ENCODE measurements around the gene ZMYND8.

The ZMYND8 gene

DNA sequence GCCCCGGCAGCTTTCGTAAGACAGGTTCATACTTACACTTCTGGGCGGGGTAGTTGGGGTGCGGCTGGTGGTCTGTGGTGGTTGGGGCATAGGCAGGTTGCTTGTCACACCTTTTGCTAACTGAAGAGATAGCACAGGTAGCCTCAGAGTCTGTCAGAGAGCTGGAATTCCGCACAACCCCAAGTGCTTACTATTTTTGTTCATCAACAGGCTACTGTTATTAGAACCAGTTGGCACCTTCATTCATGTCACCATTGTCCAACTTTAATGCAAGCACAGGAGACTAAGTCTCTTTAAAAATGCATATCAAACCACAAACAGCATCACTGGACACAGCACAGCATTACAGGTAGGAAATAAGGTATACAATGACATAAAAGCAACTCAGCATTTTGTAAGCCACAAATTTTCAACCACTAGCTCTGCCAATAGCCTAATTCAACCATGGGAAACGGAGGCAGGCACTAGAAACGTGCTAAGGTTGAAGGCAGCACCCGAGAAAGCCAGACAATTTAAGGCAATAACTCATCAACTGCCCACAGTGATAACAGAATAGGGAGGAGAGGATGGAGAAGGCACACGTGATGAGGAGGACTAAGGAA is 143.8 kb downstream of the ZMYND8 start:
- Histone ChIP-seq H3K18ac (ENCODE audit: low read depth in 1 of 2, low read length in 2 of 2) (no peak overlapping the region), H3K79me1 (replicated peaks; ENCODE audit: low read length, poor library complexity, severe bottlenecking) (peaks cover 42% of the 10 kb centered on the region), H2AK5ac (ENCODE audit: low read length, severe bottlenecking) (no peak overlapping the region), H3K23ac (ENCODE audit: low read length in 2 of 2) (peak overlapping the region in 1 of 2 experiments; percentile 18), H3K9me3 (ENCODE audit: control insufficient read depth, low read length) (peaks cover 4% of the 10 kb centered on the region), H3K4me2 (ENCODE audit: low read length, poor library complexity, severe bottlenecking) (no peak overlapping the region), H3K27ac (ENCODE audit: low read length, poor library complexity, severe bottlenecking) (no peak overlapping the region), H3K27me3 (ENCODE audit: control insufficient read depth in 1 of 2, insufficient read depth in 1 of 2, low read length in 2 of 2) (no peaks in the 10 kb centered on the region), H2BK5ac (ENCODE audit: low read depth, low read length, poor library complexity, severe bottlenecking) (no peak overlapping the region), H3K36me3 (ENCODE audit: control insufficient read depth in 1 of 2, insufficient read depth in 2 of 2, low read depth in 1 of 2, low read length in 2 of 2) (peaks cover 63 to 88% of the 10 kb centered on the region in 2 experiments), H3K9ac (ENCODE audit: low read length) (no peak overlapping the region), H3K14ac (ENCODE audit: low read length in 2 of 2) (no peak overlapping the region), H4K91ac (ENCODE audit: low read length) (no peak overlapping the region), H3K4me1 (ENCODE audit: control insufficient read depth, insufficient read depth, low read depth, low read length) (no peaks in the 10 kb centered on the region), H3K4me3 (ENCODE audit: insufficient read depth in 1 of 2, low read depth in 1 of 2, low read length in 2 of 2) (no peak overlapping the region), H3K4ac (ENCODE audit: low read depth in 1 of 2, low read length in 2 of 2) (no peak overlapping the region), H2AFZ (ENCODE audit: low read depth, low read length) (no peak overlapping the region), H2BK12ac (ENCODE audit: low read length in 2 of 2) (no peak overlapping the region), H4K8ac (ENCODE audit: low read length) (no peak overlapping the region), H2BK15ac (ENCODE audit: low read depth, poor library complexity, severe bottlenecking) (no peak overlapping the region), H2BK120ac (ENCODE audit: low read depth, low read length) (no peak overlapping the region)
- 95% methylated on average over 8 of the region's 9 CpGs for WGBS
- no peak for DNase-seq

GRCh38 chr20:47211036-47211435 is 145.5 kb downstream of the ZMYND8 start:
- no peak overlapping the region for H3K23ac ChIP-seq (ENCODE audit: low read length in 2 of 2)
- H3K4me1 ChIP-seq (ENCODE audit: control insufficient read depth, insufficient read depth, low read depth, low read length): no peaks in the 10 kb centered on the region
- no peak overlapping the region for H3K27ac ChIP-seq (ENCODE audit: low read length, poor library complexity, severe bottlenecking)
- H2BK5ac ChIP-seq (ENCODE audit: low read depth, low read length, poor library complexity, severe bottlenecking): no peak overlapping the region
- H3K79me1 ChIP-seq (replicated peaks; ENCODE audit: low read length, poor library complexity, severe bottlenecking): peaks cover 41% of the 10 kb centered on the region
- DNase-seq: no peak
- H3K9me3 ChIP-seq (ENCODE audit: control insufficient read depth, low read length): peaks cover 4% of the 10 kb centered on the region
- H4K91ac ChIP-seq (ENCODE audit: low read length): no peak overlapping the region
- H3K4ac ChIP-seq (ENCODE audit: low read depth in 1 of 2, low read length in 2 of 2): no peak overlapping the region
- H2BK15ac ChIP-seq (ENCODE audit: low read depth, poor library complexity, severe bottlenecking): no peak overlapping the region
- H2BK12ac ChIP-seq (ENCODE audit: low read length in 2 of 2): no peak overlapping the region
- H4K8ac ChIP-seq (ENCODE audit: low read length): no peak overlapping the region
- H3K27me3 ChIP-seq (ENCODE audit: control insufficient read depth in 1 of 2, insufficient read depth in 1 of 2, low read length in 2 of 2): no peaks in the 10 kb centered on the region
- no peak overlapping the region for H3K9ac ChIP-seq (ENCODE audit: low read length)
- WGBS: 98% methylated on average over 6 of the region's 7 CpGs
- no peak overlapping the region for H3K4me2 ChIP-seq (ENCODE audit: low read length, poor library complexity, severe bottlenecking)
- no peak overlapping the region for H2AK5ac ChIP-seq (ENCODE audit: low read length, severe bottlenecking)
- H3K14ac ChIP-seq (ENCODE audit: low read length in 2 of 2): no peak overlapping the region
- H3K36me3 ChIP-seq (ENCODE audit: control insufficient read depth in 1 of 2, insufficient read depth in 2 of 2, low read depth in 1 of 2, low read length in 2 of 2): peaks cover 62 to 77% of the 10 kb centered on the region in 2 experiments
- H2BK120ac ChIP-seq (ENCODE audit: low read depth, low read length): no peak overlapping the region
- H3K18ac ChIP-seq (ENCODE audit: low read depth in 1 of 2, low read length in 2 of 2): no peak overlapping the region
- H2AFZ ChIP-seq (ENCODE audit: low read depth, low read length): no peak overlapping the region
- H3K4me3 ChIP-seq (ENCODE audit: insufficient read depth in 1 of 2, low read depth in 1 of 2, low read length in 2 of 2): no peak overlapping the region

DNA sequence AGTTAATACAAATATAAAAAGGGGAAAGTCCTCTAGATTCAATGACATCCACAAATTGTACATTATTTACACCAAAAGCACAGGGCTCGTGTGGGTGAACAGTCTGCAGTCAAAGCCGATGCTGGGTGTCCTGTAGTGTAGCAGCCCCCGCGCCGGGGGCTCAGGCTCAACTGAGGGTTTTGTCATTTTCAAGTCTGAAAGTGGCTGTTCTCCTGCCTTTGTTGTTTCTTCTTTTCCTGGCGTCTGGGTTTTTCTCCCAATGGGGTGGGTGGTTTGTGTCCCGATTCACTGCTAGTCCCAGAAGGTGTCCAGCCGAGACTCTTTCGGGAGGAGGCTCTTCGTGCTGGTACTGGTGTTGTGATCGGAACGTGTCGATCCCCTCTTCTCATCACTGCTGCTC is 146.0 kb downstream of the ZMYND8 start:
- DNase-seq: no peak
- Histone ChIP-seq H4K8ac (ENCODE audit: low read length) (no peak overlapping the region), H3K27me3 (ENCODE audit: control insufficient read depth in 1 of 2, insufficient read depth in 1 of 2, low read length in 2 of 2) (no peaks in the 10 kb centered on the region), H4K91ac (ENCODE audit: low read length) (no peak overlapping the region), H3K9ac (ENCODE audit: low read length) (no peak overlapping the region), H2BK12ac (ENCODE audit: low read length in 2 of 2) (no peak overlapping the region), H3K36me3 (ENCODE audit: control insufficient read depth in 1 of 2, insufficient read depth in 2 of 2, low read depth in 1 of 2, low read length in 2 of 2) (peaks cover 57 to 71% of the 10 kb centered on the region in 2 experiments), H2BK5ac (ENCODE audit: low read depth, low read length, poor library complexity, severe bottlenecking) (no peak overlapping the region), H3K9me3 (ENCODE audit: control insufficient read depth, low read length) (peaks cover 4% of the 10 kb centered on the region), H3K23ac (ENCODE audit: low read length in 2 of 2) (no peak overlapping the region), H3K27ac (ENCODE audit: low read length, poor library complexity, severe bottlenecking) (no peak overlapping the region), H3K18ac (ENCODE audit: low read depth in 1 of 2, low read length in 2 of 2) (no peak overlapping the region), H3K14ac (ENCODE audit: low read length in 2 of 2) (no peak overlapping the region), H2BK120ac (ENCODE audit: low read depth, low read length) (no peak overlapping the region), H3K4me2 (ENCODE audit: low read length, poor library complexity, severe bottlenecking) (no peak overlapping the region), H3K4ac (ENCODE audit: low read depth in 1 of 2, low read length in 2 of 2) (no peak overlapping the region), H2BK15ac (ENCODE audit: low read depth, poor library complexity, severe bottlenecking) (no peak overlapping the region), H3K4me1 (ENCODE audit: control insufficient read depth, insufficient read depth, low read depth, low read length) (peaks cover 2% of the 10 kb centered on the region), H3K79me1 (replicated peaks; ENCODE audit: low read length, poor library complexity, severe bottlenecking) (peaks cover 40% of the 10 kb centered on the region), H3K4me3 (ENCODE audit: insufficient read depth in 1 of 2, low read depth in 1 of 2, low read length in 2 of 2) (no peak overlapping the region), H2AFZ (ENCODE audit: low read depth, low read length) (no peak overlapping the region), H2AK5ac (ENCODE audit: low read length, severe bottlenecking) (no peak overlapping the region)
- 96% methylated on average over 13 of the region's 13 CpGs for WGBS

DNA sequence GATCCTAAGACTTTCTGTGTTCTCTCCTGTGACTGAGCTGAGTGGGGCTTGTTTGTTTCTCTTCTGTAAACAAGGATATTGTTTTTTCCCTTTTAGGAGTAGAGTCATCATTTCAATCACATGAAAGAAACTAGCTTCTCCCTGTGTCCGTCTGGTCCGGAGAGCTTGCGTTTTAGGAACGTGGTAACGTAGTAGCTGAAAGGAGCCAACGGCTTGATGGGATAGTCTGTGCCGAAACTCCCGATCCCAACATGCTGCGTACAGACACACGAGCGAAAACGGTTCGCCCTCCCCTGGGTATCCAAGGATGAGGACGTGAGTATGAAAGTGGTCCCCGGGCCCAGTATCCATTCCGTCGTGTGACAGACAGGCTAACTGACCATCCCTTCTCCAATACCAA is 146.5 kb downstream of the ZMYND8 start:
- Histone ChIP-seq H3K23ac (ENCODE audit: low read length in 2 of 2) (no peak overlapping the region), H3K4me2 (ENCODE audit: low read length, poor library complexity, severe bottlenecking) (no peak overlapping the region), H3K4ac (ENCODE audit: low read depth in 1 of 2, low read length in 2 of 2) (no peak overlapping the region), H3K18ac (ENCODE audit: low read depth in 1 of 2, low read length in 2 of 2) (no peak overlapping the region), H2AK5ac (ENCODE audit: low read length, severe bottlenecking) (no peak overlapping the region), H3K27ac (ENCODE audit: low read length, poor library complexity, severe bottlenecking) (no peak overlapping the region), H2BK5ac (ENCODE audit: low read depth, low read length, poor library complexity, severe bottlenecking) (no peak overlapping the region), H2BK120ac (ENCODE audit: low read depth, low read length) (no peak overlapping the region), H3K4me1 (ENCODE audit: control insufficient read depth, insufficient read depth, low read depth, low read length) (peaks cover 2% of the 10 kb centered on the region), H2BK12ac (ENCODE audit: low read length in 2 of 2) (no peak overlapping the region), H3K4me3 (ENCODE audit: insufficient read depth in 1 of 2, low read depth in 1 of 2, low read length in 2 of 2) (no peak overlapping the region), H3K14ac (ENCODE audit: low read length in 2 of 2) (no peak overlapping the region), H3K79me1 (replicated peaks; ENCODE audit: low read length, poor library complexity, severe bottlenecking) (peaks cover 40% of the 10 kb centered on the region), H4K91ac (ENCODE audit: low read length) (no peak overlapping the region), H2AFZ (ENCODE audit: low read depth, low read length) (no peak overlapping the region), H3K9ac (ENCODE audit: low read length) (no peak overlapping the region), H2BK15ac (ENCODE audit: low read depth, poor library complexity, severe bottlenecking) (no peak overlapping the region), H3K27me3 (ENCODE audit: control insufficient read depth in 1 of 2, insufficient read depth in 1 of 2, low read length in 2 of 2) (no peaks in the 10 kb centered on the region), H3K36me3 (ENCODE audit: control insufficient read depth in 1 of 2, insufficient read depth in 2 of 2, low read depth in 1 of 2, low read length in 2 of 2) (peaks cover 55 to 69% of the 10 kb centered on the region in 2 experiments), H4K8ac (ENCODE audit: low read length) (no peak overlapping the region), H3K9me3 (ENCODE audit: control insufficient read depth, low read length) (peaks cover 4% of the 10 kb centered on the region)
- WGBS: 98% methylated on average over 15 of the region's 17 CpGs
- no peak for DNase-seq

Data from mesenchymal stem cell (in vitro differentiated cells and primary cell).